ENCODE results near the gene RACGAP1.

RACGAP1 gene

DNA sequence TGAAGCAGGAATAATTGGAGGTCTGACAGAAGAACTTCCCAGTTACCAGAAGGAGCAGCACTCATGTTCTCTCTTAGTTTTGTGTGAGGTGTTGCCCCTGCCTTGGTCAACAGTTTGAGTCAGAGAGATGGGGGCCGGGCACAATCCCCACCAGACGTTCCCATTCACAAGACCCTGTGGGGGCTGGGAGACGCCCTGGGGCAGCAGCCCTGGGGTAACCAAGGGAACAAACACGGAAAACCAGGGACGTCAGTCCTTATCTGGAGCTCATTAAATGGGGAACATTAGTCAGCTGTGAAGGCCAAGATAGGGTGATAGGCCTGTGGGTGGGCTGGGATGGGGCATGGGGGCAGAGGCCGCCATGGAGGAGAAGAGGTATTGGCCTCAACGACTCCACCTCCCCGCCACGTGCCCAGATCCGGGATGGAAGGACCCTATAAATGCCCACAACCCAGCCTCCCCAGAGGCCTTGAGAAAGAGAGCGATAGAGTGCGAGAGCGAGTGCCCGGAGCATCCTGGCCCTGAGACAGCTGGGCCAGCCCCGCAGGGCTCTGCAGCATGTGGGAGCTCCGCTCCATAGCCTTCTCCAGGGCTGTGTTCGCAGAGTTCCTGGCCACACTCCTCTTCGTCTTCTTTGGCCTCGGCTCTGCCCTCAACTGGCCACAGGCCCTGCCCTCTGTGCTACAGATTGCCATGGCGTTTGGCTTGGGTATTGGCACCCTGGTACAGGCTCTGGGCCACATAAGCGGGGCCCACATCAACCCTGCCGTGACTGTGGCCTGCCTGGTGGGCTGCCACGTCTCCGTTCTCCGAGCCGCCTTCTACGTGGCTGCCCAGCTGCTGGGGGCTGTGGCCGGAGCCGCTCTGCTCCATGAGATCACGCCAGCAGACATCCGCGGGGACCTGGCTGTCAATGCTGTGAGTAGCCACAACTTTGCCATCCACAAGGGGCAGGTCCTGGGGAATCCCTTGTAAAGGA is 74.7 kb downstream of the RACGAP1 start, which contains the start of gene AQP2:
TSS of gene AQP2 (plus strand) at position 465 of the 979 bp plus-strand sequence. CDS start at position 559, 94 bp downstream.
- DNase-seq, result peak in 4 of 10 donors; percentile 9 to 73 (median 40)
- intact Hi-C loops (cut with DNase I), result no loop called here

DNA sequence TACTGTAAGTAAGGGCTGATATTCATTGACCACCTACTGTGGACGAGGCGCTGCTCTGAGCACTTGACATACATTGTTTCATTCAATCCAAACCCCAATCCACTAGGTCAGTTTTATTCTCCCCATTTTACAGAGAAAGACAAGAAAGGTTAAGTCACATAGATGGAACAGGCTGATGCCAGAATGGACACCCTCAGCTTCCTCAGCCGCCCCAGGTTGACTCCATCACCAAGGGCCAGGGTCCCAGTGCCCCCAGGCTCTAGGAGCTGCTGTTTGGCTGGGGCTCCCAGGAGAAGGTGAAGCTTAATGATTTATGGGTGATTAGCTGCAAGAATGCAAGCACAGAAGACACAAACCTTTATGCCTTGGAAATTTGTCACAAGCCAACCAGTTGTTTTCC is 75.4 kb downstream of the RACGAP1 start:
- peak in 2 of 10 donors; percentile 40 to 53 for DNase-seq
- intact Hi-C loops (cut with DNase I), result loop anchor here (5.0 kb wide), 1 partner anchor 48 kb away; the partner anchor contains the start of gene FAIM2

DNA sequence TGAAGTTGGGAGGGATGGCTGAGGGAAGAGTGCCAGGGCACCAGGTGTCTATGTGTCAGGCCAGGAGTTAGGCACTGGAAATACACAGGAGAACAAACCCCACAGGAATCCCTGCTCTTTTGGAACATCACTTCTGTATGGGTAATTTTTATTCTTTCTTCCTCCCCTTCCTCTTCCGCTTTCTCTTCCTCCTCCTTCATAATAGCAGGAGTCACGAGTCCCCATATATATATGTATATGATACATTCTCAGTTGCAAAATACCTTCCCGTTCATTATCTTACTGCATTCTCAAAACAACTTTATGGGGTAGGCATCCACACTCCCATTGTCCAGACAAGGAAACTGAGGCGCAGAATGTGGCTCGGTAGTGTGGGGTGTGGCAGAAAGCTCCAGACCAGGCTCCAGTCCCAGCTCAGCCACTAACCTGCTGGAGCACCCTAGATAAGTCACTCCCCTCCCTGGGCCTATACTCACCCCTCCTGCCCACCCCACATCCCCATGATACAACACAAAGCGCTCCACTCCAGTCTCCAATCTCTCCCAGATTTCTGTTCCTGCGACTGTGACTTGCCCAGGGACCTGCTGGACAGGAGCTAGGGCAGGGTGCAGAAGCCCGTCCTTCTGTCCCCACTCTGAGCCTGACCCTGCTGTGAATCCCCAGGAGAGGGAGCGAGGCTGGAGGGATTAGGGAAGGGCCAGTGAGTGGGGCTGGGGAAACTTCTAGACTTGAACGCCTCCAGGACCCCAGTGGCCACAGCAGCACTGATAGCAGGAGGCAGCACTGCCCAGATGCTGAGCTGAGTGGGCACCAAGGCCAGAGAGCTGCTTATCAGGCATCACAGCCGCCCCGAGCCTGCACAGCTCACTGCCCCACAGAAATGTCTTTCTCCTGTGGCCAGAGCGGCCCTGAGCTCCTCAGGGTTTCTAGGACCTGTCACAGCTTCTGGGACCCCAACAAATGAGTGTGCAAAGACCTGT is 76.1 kb downstream of the RACGAP1 start:
- DNase-seq, result peak in 3 of 10 donors; percentile 10 to 63 (median 56)
- intact Hi-C loops (cut with DNase I), result loop anchor here (5.0 kb wide), 1 partner anchor 47 kb away; the partner anchor contains the start of gene FAIM2

DNA sequence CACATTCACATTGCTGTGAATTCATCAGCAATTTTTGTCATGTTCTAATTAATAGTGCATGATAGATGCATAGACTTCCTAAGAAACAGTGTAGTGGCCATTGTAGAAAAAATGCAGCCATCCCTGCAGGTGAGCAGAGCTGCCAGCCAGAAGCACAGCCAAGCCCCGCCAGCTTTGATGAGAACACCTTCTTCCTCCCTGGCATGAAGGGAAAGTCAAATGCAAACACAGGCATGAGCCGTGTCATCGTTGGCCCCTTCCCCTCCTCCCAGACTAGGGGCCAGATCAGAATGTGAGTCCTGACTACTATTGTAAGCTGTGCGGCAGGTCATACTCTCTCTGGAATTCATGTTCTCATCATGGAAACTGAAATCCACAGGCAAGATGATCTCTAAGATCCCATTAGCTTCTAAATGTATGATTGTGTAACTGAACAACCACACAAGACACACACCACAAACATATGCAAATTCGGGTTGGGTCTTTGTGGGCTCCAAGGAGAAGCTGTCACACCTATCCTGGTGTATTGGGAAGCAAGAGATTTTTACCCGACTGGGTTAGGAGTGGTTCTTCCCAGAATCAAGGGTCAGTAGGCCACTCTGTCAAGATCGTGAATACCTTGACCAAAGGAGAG is 77.6 kb downstream of the RACGAP1 start:
- DNase-seq, result peak in 1 of 10 donors; percentile 59
- intact Hi-C loops (cut with DNase I), result loop anchor here (5.0 kb wide), 1 partner anchor 45 kb away; the partner anchor contains the start of gene FAIM2

DNA sequence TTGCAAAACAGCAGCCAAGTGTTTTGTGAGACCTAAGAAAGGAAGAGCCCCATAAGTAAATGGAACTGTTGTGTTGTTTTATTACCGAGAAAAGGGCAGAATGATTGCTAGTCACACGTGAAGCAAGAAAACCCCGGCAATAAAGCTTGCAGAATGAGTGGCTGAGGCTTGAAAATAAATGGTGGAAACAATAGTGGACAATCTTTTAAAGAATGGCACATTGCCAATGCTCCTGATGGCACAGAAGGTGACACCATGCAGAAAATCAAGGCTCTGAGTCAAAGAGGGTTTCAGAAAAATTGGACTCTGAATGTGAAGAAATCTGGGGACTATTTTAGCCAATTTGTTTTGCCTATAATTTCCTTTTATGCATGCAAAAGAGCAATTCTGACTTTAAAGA is 78.8 kb downstream of the RACGAP1 start:
- DNase-seq, result no peak
- intact Hi-C loops (cut with DNase I), result loop anchor here (5.0 kb wide), 1 partner anchor 44 kb away; the partner anchor contains the start of gene FAIM2

DNA sequence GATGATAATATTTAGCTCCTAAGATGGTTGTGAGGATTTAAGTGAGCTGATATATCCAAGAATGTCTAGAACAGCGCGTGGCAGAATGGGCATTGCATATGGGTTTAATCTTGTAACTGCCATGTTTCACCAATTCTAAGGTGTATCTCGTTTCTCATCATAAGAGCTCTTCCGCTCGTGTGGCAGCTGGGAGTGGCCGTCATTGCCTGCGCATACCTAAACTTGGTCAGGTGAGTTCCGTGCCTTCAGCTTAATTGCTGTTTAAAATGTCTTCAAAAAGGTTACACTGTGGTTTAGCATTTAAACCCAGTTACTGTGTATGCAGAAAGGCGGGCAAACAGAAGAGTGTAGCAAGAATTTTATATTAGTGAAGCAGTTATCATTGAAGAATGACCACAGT is 79.2 kb downstream of the RACGAP1 start:
- intact Hi-C loops (cut with DNase I), result loop anchor here (5.0 kb wide), 1 partner anchor 44 kb away; the partner anchor contains the start of gene FAIM2
- peak in 2 of 10 donors; percentile 17 to 49 for DNase-seq

DNA sequence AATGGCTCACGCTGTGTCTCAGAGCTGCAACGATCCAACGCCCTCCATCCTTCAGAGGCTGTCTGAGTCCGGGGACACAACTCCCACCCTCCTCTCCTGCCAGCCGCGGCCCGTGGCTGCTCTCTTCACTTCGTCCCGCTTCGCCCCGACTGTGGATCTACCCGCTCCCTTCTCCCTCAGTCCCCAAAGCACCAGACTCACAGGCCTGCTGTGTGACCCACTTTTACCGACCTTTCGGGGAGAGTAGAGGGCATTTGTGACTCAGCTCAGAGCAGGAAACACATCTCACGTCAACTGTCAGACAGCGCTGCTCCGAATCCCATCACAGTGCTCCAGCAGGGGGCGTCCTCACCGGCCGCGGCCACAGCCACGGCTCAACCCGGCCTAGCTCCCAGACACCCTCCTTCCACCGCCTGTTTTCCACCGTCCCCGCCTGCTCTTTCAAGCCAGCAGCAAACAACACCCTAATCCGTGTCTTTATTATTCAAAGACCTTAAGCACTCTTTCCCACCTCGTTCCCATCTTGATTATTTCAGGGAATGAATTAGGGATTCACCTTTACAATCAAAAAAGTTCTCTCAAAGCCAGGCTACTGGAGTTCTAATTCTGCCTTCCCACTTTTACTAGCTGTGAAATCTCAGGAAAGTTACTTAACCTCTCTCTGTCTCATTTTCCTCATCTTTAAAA is 79.8 kb downstream of the RACGAP1 start:
- intact Hi-C loops (cut with DNase I), result loop anchor here (5.0 kb wide), 1 partner anchor 43 kb away; the partner anchor contains the start of gene FAIM2
- peak; percentile 58 to 96 (median 84) for DNase-seq

DNA sequence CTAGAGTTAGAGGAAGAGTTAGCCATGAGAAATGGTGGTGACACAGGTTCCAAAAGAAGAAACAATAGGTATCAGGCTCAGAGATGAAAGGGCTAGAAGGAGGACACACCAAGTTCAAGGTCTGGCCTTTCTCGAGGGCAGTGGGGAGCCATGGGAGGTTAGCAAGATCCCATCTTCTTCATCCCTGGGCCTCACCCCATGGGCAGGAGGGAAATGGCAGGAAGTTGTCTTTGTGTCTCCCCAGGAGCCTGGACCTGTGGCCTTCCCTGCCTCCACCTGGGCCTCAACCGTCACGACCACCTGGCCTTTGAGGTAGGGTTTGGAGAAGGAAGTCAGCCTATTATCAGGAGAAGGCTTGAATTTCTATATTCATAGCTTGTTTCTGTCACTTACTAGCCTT is 80.6 kb downstream of the RACGAP1 start:
- intact Hi-C loops (cut with DNase I), result loop anchor here (5.0 kb wide), 1 partner anchor 42 kb away; the partner anchor contains the start of gene FAIM2
- peak in 2 of 10 donors; percentile 36 to 61 for DNase-seq

DNA sequence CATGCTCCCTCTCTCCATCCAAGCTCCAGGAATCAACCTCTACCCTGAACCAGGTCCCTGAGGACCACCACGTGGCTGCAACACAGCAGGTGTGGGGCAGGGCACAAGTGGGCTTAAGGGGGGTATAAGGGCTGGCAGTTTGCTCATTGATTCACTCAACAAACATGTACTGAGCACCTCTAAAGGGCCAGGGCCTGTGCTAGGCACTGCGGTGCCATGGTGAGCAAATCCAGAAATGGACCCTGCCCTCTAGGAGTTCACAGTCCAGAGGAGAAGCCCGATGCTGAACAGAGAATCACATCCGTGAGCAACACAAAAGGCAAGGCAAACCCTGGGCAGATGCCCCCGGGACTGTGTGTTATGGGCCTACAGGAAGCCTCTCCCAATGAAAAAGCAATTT is 81.2 kb downstream of the RACGAP1 start:
- intact Hi-C loops (cut with DNase I), result no loop called here
- peak in 2 of 10 donors; percentile 48 to 63 for DNase-seq

DNA sequence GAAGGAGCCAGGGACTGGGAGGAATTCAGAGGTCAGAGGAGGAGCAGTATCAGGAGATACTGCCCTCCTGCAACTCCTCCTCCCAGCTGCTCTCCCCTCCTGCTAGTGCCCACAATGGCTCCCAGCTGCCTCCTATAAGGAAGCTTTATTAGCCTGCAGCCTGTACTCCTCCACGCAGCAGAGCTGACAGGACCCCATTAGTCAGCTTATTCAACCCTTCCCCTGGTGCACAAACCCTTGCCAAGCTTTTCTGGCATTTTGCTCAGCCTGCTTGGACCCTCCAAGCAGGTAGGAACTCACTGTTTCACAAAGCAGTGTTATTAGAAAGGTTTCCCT is 81.7 kb downstream of the RACGAP1 start:
- intact Hi-C loops (cut with DNase I), result no loop called here
- no peak for DNase-seq

DNA sequence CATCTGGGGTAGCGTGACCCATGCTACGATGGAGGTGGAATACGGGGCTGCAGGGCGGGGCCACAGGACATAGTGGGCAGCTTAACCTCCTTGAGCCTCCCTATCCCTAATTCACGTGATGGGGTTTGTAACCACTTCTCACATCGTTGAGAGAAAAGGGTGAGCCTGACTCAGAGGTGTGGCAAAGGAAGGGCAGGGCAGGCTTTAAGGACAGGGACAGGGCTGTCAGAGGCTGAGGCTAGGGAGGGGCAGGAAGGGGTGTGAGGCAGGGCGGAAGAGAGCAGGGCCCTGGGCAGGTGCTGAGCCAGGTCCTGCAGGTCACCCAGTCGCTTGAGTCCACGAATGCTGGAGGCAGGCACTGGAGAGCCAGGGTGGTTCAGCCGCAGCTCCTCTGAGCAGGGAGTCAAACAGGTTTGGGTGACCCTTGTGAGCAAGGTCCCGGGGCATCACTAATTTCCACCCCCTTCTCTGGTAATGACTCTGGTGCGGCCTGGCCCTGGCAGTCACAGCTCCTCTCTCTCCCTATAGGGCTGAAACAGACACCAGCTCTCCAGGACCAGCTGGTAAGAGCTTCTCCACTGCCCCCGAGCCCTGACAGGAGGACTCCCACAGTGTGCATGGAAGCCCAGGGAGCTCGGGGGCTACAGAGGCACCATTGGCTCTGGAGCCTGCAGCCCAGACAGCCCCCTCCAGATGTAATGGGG is 82.2 kb downstream of the RACGAP1 start:
- intact Hi-C loops (cut with DNase I), result no loop called here
- DNase-seq, result peak in 2 of 10 donors; percentile 61 to 67

DNA sequence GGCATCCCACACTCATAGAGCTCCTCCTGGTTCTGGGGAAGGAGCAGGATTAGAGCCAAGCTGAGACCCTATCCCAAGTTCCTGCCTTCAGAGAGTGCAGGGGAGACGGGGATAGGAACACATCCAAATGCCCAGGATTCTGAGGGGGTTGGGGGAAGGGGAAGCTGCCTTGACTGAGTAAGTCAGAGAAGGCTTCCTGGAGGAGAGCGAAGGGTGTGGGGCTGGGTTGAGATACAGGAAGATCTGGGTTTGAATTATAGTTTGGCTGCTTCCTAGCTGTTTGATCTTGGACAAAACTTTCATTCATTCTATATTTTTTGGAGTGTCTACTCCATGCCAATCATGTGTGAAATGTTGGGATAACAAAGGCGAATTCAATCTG is 82.8 kb downstream of the RACGAP1 start:
- intact Hi-C loops (cut with DNase I), result no loop called here
- no peak for DNase-seq

DNA sequence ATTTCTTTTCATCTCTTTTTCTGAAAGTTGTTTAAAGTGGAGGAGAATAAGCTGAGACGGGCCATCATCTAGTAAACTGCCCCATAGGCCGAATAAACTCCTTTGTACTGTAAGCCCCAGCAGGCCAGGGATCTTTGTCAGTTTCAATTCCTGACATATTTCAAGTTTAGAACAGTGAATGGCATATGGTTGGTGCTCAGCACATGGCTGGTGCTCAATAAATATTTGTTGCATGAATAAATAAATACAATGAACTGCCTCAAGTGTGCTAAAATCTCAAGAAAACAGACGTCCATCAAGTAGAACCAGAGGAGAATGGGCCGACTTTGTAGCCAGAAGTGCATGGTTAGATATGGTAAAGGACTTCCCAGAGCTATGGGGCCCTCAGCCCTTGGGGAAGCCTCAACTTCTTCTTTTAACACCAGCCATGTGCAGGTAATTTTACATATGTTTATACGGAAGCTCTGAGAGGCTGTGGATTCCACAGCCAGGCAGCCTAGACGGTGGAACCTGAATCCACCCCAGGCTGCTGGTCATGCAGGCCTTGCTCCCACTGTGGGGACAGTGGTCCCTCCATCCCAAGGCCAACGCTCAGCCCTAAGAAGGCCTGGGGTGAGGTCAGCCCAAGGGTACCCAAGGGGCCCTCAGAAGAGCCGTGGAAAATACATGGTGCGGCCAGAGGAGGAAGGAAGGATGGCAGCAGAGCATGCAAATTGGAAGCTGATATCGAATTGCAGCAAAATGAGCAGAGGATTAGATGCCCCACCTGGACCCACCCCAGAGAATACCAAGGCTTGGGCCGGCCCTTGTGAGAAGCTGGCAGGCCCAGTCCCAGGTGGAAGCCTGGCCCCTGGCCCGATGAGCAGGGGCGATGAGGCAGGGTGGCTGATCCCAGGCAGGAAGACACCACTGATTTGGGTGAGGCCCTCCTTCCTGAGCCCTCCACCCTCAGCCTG is 83.5 kb downstream of the RACGAP1 start:
- DNase-seq, result peak in 2 of 10 donors; percentile 50 to 71
- intact Hi-C loops (cut with DNase I), result no loop called here

DNA sequence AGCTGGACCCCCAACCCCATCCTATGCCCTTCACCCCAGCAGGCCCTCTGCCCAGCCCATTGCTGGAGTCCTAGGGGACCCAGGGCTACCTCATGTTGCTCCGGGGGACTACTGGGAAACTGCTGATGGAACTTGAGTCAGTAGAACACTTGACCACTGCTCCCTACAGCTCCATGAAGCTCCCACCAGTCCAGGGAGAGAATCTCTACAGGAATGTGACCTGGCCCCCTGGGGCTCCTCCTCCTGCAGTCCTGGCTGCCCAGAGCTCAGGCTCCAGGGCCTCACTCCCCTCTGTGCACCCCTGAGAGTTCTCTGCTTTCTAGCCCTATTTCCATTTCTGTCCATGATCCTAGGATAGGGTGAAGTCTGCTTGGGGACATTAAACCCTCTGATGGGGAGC is 85.6 kb downstream of the RACGAP1 start:
- DNase-seq, result peak in 2 of 10 donors; percentile 26 to 57
- intact Hi-C loops (cut with DNase I), result no loop called here

DNA sequence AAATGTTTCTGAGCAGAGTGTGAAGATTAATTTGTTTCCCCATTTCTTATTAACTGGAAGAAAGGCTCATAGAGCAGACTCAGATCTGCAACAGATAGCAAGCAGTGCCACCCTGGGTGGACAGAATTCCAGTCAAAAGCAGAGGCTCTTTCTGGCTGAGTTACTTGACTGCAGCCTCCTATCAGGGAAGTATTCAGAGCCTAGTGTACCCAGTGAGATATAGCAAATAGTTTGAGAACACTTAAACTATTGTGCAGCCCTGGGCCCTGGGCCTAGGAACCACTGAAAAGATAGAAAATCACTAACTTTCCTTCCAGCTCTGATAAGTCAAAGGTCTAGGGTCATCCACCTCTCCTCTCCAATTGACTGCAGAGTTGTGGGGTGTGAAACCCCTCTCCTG is 86.0 kb downstream of the RACGAP1 start:
- intact Hi-C loops (cut with DNase I), result no loop called here

More for the DNA sequence above, 86.0 kb downstream of the RACGAP1 start:
- DNase-seq, result peak in 1 of 10 donors; percentile 38

All from posterior cingulate gyrus (tissue), 11 donors.